ENCODE results near the gene CXADR. TPM values are rescaled to one million over a fixed set of nuclear protein-coding genes. Genes with fewer than 3 reads are reported as not detected.
A peak's percentile ranks its signal among the peaks of the same experiment; 100 is the strongest.

CXADR gene
- total RNA-seq, 1 donor from 2014 or later, result 34.8 TPM

DNA sequence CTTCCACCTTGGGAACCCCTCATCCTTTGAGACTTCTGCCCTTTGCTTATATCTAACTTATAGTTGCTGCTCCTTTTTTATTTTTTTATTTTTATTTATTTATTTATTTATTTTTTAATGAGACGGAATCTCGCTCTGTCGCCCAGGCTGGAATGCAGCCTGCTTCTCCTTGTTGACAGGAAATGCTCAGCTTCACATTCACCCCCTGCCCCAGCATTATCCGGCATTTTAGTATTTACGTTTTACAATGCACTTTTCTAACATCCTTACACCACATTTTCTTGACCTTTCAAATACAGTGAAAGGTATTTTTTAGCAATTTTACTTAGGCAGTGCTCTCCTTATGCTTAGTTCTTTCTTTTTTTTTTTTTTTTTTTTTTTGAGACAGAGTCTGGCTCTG lies 14.9 kb downstream of the CXADR start:
- Mint-ChIP-seq H3K9me3 (no peaks in the 10 kb centered on the region), H3K27ac (ENCODE audit: unreplicated experiment) (no peak overlapping the region), H3K4me1 (peaks cover 23% of the 10 kb centered on the region), H3K36me3 (ENCODE audit: low read depth) (no peaks in the 10 kb centered on the region), H3K4me3 (no peak overlapping the region), H3K27me3 (ENCODE audit: low read depth) (no peaks in the 10 kb centered on the region)
- TF ChIP-seq CTCF (conservative IDR thresholded peaks at IDR 0.05), result no peak
- no peak for DNase-seq (ENCODE audit: low read depth, low spot score)

- TF ChIP-seq CTCF (conservative IDR thresholded peaks at IDR 0.05), result no peak
- Mint-ChIP-seq H3K4me3 (no peak overlapping the region), H3K36me3 (ENCODE audit: low read depth) (no peaks in the 10 kb centered on the region), H3K27ac (ENCODE audit: unreplicated experiment) (no peak overlapping the region), H3K9me3 (no peaks in the 10 kb centered on the region), H3K4me1 (peaks cover 18% of the 10 kb centered on the region), H3K27me3 (ENCODE audit: low read depth) (no peaks in the 10 kb centered on the region)
- DNase-seq (ENCODE audit: low read depth, low spot score), result no peak
These were observed 16.8 kb downstream of the CXADR start for GRCh38 chr21:17529648-17530047.

- H3K27me3 Mint-ChIP-seq (ENCODE audit: low read depth), result no peaks in the 10 kb centered on the region
- H3K4me3 Mint-ChIP-seq, result no peak overlapping the region
- TF ChIP-seq CTCF (conservative IDR thresholded peaks at IDR 0.05), result no peak
- H3K36me3 Mint-ChIP-seq (ENCODE audit: low read depth), result peaks cover 4% of the 10 kb centered on the region
- no peaks in the 10 kb centered on the region for H3K9me3 Mint-ChIP-seq
- no peak overlapping the region for H3K27ac Mint-ChIP-seq (ENCODE audit: unreplicated experiment)
- peaks cover under 1% of the 10 kb centered on the region for H3K4me1 Mint-ChIP-seq
- no peak for DNase-seq (ENCODE audit: low read depth, low spot score)
These were observed 19.4 kb downstream of the CXADR start for GRCh38 chr21:17532292-17532691.

DNA sequence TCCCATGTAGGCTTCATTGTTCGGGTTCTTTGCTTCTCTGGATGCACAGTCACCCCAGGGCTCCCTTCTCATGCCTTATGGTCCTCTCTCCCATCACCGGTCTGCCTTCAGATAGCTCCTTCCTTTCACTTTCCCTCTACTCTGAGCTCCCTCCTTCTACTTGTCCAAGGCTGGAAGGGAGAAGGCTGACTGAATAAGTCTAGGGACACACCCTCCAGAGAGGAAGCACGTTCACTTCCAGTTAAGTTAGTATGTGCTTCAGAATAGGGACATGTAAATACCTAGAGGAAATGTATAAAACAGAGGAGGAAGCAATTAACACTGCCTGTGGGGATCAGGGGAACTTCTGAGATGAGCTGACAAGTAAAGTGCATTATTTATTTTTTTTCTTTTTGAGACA lies 23.5 kb downstream of the CXADR start:
- no peaks in the 10 kb centered on the region for H3K27me3 Mint-ChIP-seq (ENCODE audit: low read depth)
- H3K36me3 Mint-ChIP-seq (ENCODE audit: low read depth), result peaks cover 6% of the 10 kb centered on the region
- H3K4me3 Mint-ChIP-seq, result no peak overlapping the region
- no peaks in the 10 kb centered on the region for H3K4me1 Mint-ChIP-seq
- H3K9me3 Mint-ChIP-seq, result no peaks in the 10 kb centered on the region
- DNase-seq (ENCODE audit: low read depth, low spot score), result no peak
- peak overlapping the region; percentile 88 for H3K27ac Mint-ChIP-seq (ENCODE audit: unreplicated experiment)
- no peak for TF ChIP-seq CTCF (conservative IDR thresholded peaks at IDR 0.05)

GRCh38 chr21:17537299-17537698 lies 24.5 kb downstream of the CXADR start:
- Mint-ChIP-seq H3K27ac (ENCODE audit: unreplicated experiment) (no peak overlapping the region), H3K36me3 (ENCODE audit: low read depth) (peaks cover 6% of the 10 kb centered on the region), H3K9me3 (no peaks in the 10 kb centered on the region), H3K4me1 (peaks cover 3% of the 10 kb centered on the region), H3K27me3 (ENCODE audit: low read depth) (no peaks in the 10 kb centered on the region), H3K4me3 (no peak overlapping the region)
- no peak for TF ChIP-seq CTCF (conservative IDR thresholded peaks at IDR 0.05)
- no peak for DNase-seq (ENCODE audit: low read depth, low spot score)

DNA sequence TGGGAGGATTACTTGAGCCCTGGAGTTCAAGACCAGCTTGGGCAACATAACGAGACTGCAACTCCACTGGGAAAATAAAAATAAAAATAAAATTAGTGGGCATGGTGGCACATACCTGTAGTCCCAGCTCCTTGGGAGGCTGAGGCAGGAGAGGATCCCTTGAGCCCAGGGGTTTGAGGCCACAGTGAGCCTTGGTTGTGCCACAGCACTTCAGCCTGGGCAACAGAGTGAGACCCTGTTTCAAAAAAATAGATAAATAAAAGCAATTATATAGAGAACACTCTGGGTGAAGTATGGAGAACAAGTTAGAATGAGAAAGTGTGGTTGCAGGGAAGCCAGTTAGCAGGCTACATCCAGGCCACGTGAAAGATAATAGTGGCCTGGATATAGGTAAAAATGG lies 25.7 kb downstream of the CXADR start:
- Mint-ChIP-seq H3K4me3 (no peak overlapping the region), H3K27ac (ENCODE audit: unreplicated experiment) (no peak overlapping the region), H3K4me1 (peaks cover 10% of the 10 kb centered on the region), H3K36me3 (ENCODE audit: low read depth) (peaks cover 6% of the 10 kb centered on the region), H3K27me3 (ENCODE audit: low read depth) (no peaks in the 10 kb centered on the region), H3K9me3 (no peaks in the 10 kb centered on the region)
- no peak for DNase-seq (ENCODE audit: low read depth, low spot score)
- TF ChIP-seq CTCF (conservative IDR thresholded peaks at IDR 0.05), result no peak
